H1 (cell line): ENCODE data around the gene NUDC. TPM values are rescaled to one million over a fixed set of nuclear protein-coding genes. Genes with fewer than 3 reads are reported as not detected.

Experiments
- CTCF ChIA-PET: fragments of 300-600 bp; sonication (Branson Sonifier 250); formaldehyde crosslinking; loops from one replicate; lab custom pipeline; 2021; ENCODE audit not compliant: partially characterized antibody; lab: Charles Lee
- POLR2A ChIA-PET: fragments of 300-600 bp; sonication (Branson Sonifier 250); formaldehyde crosslinking; loops from one replicate; lab custom pipeline; 2021; ENCODE audit warnings: inconsistent platforms; ENCODE audit not compliant: partially characterized antibody; lab: Charles Lee
- DNase-seq, 2 experiments: peaks; one replicate each; pipeline versions ENCODE4 v3.0.0 to v3.0.0-alpha.2; 2010 to 2022; ENCODE audit warnings: low spot score in 2 of 2, low read depth in 1 of 2, mixed read lengths in 1 of 2
- FAIRE-seq: peaks from 2 replicates; lab custom pipeline; 2011; peaks lifted over from hg19 to GRCh38; lab: Jason Lieb, UNC
- H2AFZ ChIP-seq: 2 replicates; pipeline ENCODE4 v1.8.1; 2012; ENCODE audit warnings: low read length, inconsistent platforms
- H2AK5ac ChIP-seq: 2 replicates; pipeline ENCODE4 v1.6.1; 2013; ENCODE audit warnings: low read depth, low read length
- H2BK120ac ChIP-seq: replicated peaks from 2 replicates; pipeline ENCODE3; 2013; ENCODE audit warnings: low read depth, low read length, inconsistent platforms
- H2BK12ac ChIP-seq: 2 replicates; pipeline ENCODE4 v1.6.1; 2013; ENCODE audit warnings: low read depth, low read length
- H2BK15ac ChIP-seq: 2 replicates; pipeline ENCODE4 v1.6.1; 2013; ENCODE audit warnings: low read length
- H2BK20ac ChIP-seq: 2 replicates; pipeline ENCODE4 v1.6.1; 2013; ENCODE audit warnings: low read length
- H2BK5ac ChIP-seq: 2 replicates; pipeline ENCODE4 v1.6.1; 2013; ENCODE audit warnings: low read depth, low read length
- H3K14ac ChIP-seq: 2 replicates; pipeline ENCODE4 v1.6.1; 2013; ENCODE audit warnings: inconsistent platforms; ENCODE audit not compliant: insufficient read length
- H3K18ac ChIP-seq: 2 replicates; pipeline ENCODE4 v1.6.1; 2013; ENCODE audit warnings: low read length; ENCODE audit errors: extremely low read depth
- H3K23ac ChIP-seq: 2 replicates; pipeline ENCODE4 v1.6.1; 2013; ENCODE audit warnings: inconsistent platforms; ENCODE audit not compliant: insufficient read length
- H3K23me2 ChIP-seq: 2 replicates; pipeline ENCODE4 v1.6.1; 2013; ENCODE audit warnings: low read depth, low read length
- H3K27ac ChIP-seq: 2 replicates; pipeline ENCODE4 v1.6.1; 2011; ENCODE audit warnings: low read depth, low read length, inconsistent platforms
- H3K27me3 ChIP-seq, 4 experiments: replicated peaks in 1 of 4; 1 replicate in 1 of 4; 2 replicates in 3 of 4; pipeline versions ENCODE4 v1.6.1 to v1.8.1; 2011 to 2013; ENCODE audit warnings: low read length in 3 of 4, mild to moderate bottlenecking in 3 of 4, inconsistent platforms in 2 of 4, mixed read lengths in 2 of 4, moderate library complexity in 1 of 4; ENCODE audit not compliant: control insufficient read depth in 3 of 4, insufficient read depth in 3 of 4; ENCODE audit errors: extremely low read depth in 1 of 4
- H3K36me3 ChIP-seq, 4 experiments: 2 replicates each; pipeline versions ENCODE4 v1.6.1 to v1.8.1; 2011 to 2013; ENCODE audit warnings: mild to moderate bottlenecking in 4 of 4, low read length in 3 of 4, moderate library complexity in 2 of 4, control low read depth in 1 of 4, inconsistent platforms in 1 of 4; ENCODE audit not compliant: insufficient read depth in 4 of 4, control insufficient read depth in 2 of 4
- H3K4ac ChIP-seq: replicated peaks from 2 replicates; pipeline ENCODE3; 2013; ENCODE audit warnings: low read length, low read depth, mixed read lengths, inconsistent platforms; ENCODE audit not compliant: insufficient read length
- H3K4me1 ChIP-seq, 4 experiments: replicated peaks in 1 of 4; 1 replicate in 1 of 4; 2 replicates in 3 of 4; pipeline versions ENCODE4 v1.6.1 to v1.8.1; 2011 to 2013; ENCODE audit warnings: low read length in 3 of 4, inconsistent platforms in 2 of 4, mixed read lengths in 1 of 4; ENCODE audit not compliant: insufficient read depth in 4 of 4, control insufficient read depth in 3 of 4
- H3K4me2 ChIP-seq, 2 experiments: 2 replicates each; pipeline versions ENCODE4 v1.6.1 to v1.8.1; 2011 to 2013; ENCODE audit warnings: low read depth in 2 of 2, low read length in 2 of 2, control low read depth in 1 of 2, inconsistent platforms in 1 of 2, mild to moderate bottlenecking in 1 of 2; ENCODE audit not compliant: insufficient read depth in 1 of 2
- H3K4me3 ChIP-seq, 4 experiments: fragments of 200-600, 300-600 bp in 1 of 4; sonication (generic), shearing (Covaris generic), sonication (Bioruptor Twin) in 1 of 4; 2 replicates each; pipeline versions ENCODE4 v1.5.1 to v1.8.1; 2011 to 2016; ENCODE audit warnings: low read length in 4 of 4, low read depth in 3 of 4, control low read depth in 2 of 4, inconsistent platforms in 2 of 4, mild to moderate bottlenecking in 2 of 4, mixed read lengths in 1 of 4, moderate library complexity in 1 of 4; ENCODE audit not compliant: insufficient read depth in 2 of 4; ENCODE audit errors: extremely low read depth in 1 of 4
- H3K56ac ChIP-seq: replicated peaks from 2 replicates; pipeline ENCODE3; 2013; ENCODE audit warnings: low read depth, mild to moderate bottlenecking, mixed read lengths, low read length, inconsistent platforms; ENCODE audit not compliant: insufficient read length
- H3K79me1 ChIP-seq: 2 replicates; pipeline ENCODE4 v1.6.1; 2013; ENCODE audit warnings: low read depth, low read length, control low read depth
- H3K79me2 ChIP-seq, 2 experiments: 2 replicates each; pipeline versions ENCODE4 v1.6.1 to v1.8.1; 2012 to 2013; ENCODE audit warnings: low read length in 2 of 2, mild to moderate bottlenecking in 2 of 2, inconsistent platforms in 1 of 2; ENCODE audit not compliant: insufficient read depth in 2 of 2, control insufficient read depth in 1 of 2
- H3K9ac ChIP-seq, 4 experiments: replicated peaks in 1 of 4; 1 replicate in 1 of 4; 2 replicates in 3 of 4; pipeline versions ENCODE4 v1.6.1 to v1.8.1; 2011 to 2013; ENCODE audit warnings: low read depth in 3 of 4, low read length in 3 of 4, control low read depth in 2 of 4, mild to moderate bottlenecking in 2 of 4, moderate library complexity in 2 of 4, inconsistent platforms in 1 of 4; ENCODE audit errors: extremely low read depth in 1 of 4
- H3K9me3 ChIP-seq, 2 experiments: 2 replicates each; pipeline versions ENCODE4 v1.6.1 to v1.8.1; 2012 to 2013; ENCODE audit warnings: mild to moderate bottlenecking in 2 of 2, moderate library complexity in 2 of 2, control low read depth in 1 of 2, inconsistent platforms in 1 of 2, low read depth in 1 of 2, low read length in 1 of 2, mixed read lengths in 1 of 2; ENCODE audit not compliant: insufficient read depth in 2 of 2
- H4K20me1 ChIP-seq, 2 experiments: replicated peaks in 1 of 2; 2 replicates each; pipeline versions ENCODE3 to v1.8.1; 2011 to 2013; ENCODE audit warnings: inconsistent platforms in 2 of 2, low read length in 2 of 2, mild to moderate bottlenecking in 1 of 2; ENCODE audit not compliant: insufficient read depth in 2 of 2, control insufficient read depth in 1 of 2
- H4K5ac ChIP-seq: 2 replicates; pipeline ENCODE4 v1.6.1; 2013; ENCODE audit warnings: low read length, low read depth, mixed read lengths, inconsistent platforms; ENCODE audit not compliant: insufficient read length
- H4K8ac ChIP-seq: 2 replicates; pipeline ENCODE4 v1.8.0; 2013; ENCODE audit warnings: mild to moderate bottlenecking, moderate library complexity, low read length, inconsistent platforms; ENCODE audit not compliant: insufficient read depth; ENCODE audit errors: extremely low read depth
- H4K91ac ChIP-seq: replicated peaks from 2 replicates; pipeline ENCODE3; 2013; ENCODE audit warnings: low read length, mixed read lengths, inconsistent platforms; ENCODE audit not compliant: insufficient read length
- ATF3 ChIP-seq: IDR thresholded peaks from 2 replicates; pipeline ENCODE4 v1.6.1; 2011; ENCODE audit warnings: low read depth, mild to moderate bottlenecking, low read length; ENCODE audit not compliant: insufficient read depth
- CBX8 ChIP-seq: fragments of 300-800, 300-1000 bp; sonication (generic); IDR thresholded peaks from 2 replicates; pipeline ENCODE4 v1.7.1; 2016; ENCODE audit warnings: low read depth, low read length, borderline replicate concordance
- CHD1 ChIP-seq: IDR thresholded peaks from 2 replicates; pipeline ENCODE4 v1.6.1; 2012; ENCODE audit warnings: low read depth, low read length, improper control_type of control experiment
- EP300 ChIP-seq, 2 experiments: IDR thresholded peaks; 1 replicate in 1 of 2; 2 replicates in 1 of 2; pipeline ENCODE4 v1.6.1; 2011 to 2012; ENCODE audit warnings: low read depth in 2 of 2, low read length in 2 of 2, mild to moderate bottlenecking in 2 of 2, borderline replicate concordance in 1 of 2, inconsistent platforms in 1 of 2, moderate library complexity in 1 of 2
- GABPA ChIP-seq: IDR thresholded peaks from 2 replicates; pipeline ENCODE4 v1.6.1; 2011; ENCODE audit warnings: mild to moderate bottlenecking, low read length, moderate library complexity, borderline replicate concordance; ENCODE audit not compliant: insufficient read depth
- SIX5 ChIP-seq: IDR thresholded peaks from 2 replicates; pipeline ENCODE4 v1.6.1; 2011; ENCODE audit warnings: mild to moderate bottlenecking, low read depth, low read length
- TCF12 ChIP-seq: IDR thresholded peaks from 2 replicates; pipeline ENCODE4 v1.6.1; 2011; ENCODE audit warnings: low read depth, mild to moderate bottlenecking, low read length
- ZNF274 ChIP-seq: IDR thresholded peaks from 2 replicates; pipeline ENCODE4 v1.7.0; 2012; ENCODE audit warnings: low read length, borderline replicate concordance; ENCODE audit errors: extremely low read depth
- WGBS, 2 experiments: shearing (Covaris generic) in 1 of 2; methylation state at CpG; one replicate each; pipeline versions ENCODE4 v1.1.6 to v1.1.7; 2013 to 2015; ENCODE audit warnings: low lambda C conversion rate in 2 of 2, mixed read lengths in 2 of 2, inconsistent platforms in 1 of 2, low coverage in 1 of 2, missing lambda C conversion rate in 1 of 2; ENCODE audit not compliant: insufficient replicate concordance in 2 of 2, insufficient coverage in 1 of 2, insufficient read length in 1 of 2; ENCODE audit errors: extremely low coverage in 1 of 2, missing lambda C conversion rate in 1 of 2; 5-methylcytosine and 5-hydroxymethylcytosine counted together
- polyA plus RNA-seq, 7 experiments: library from polyadenylated mRNA; depleted of rRNA in 3 of 7; stranded (reverse) in 5 of 7; unstranded in 2 of 7; fragments of >200 nt in 5 of 7; fragments of 200-250 nt in 2 of 7; gene quantifications; 1 replicate in 5 of 7; 2 replicates in 1 of 7; 4 replicates in 1 of 7; pipeline versions ENCODE4 v1.2.1 to v1.2.3, GENCODE V29; 2011 to 2013; ENCODE audit warnings: missing spikeins in 2 of 7, mixed read lengths in 2 of 7
- total RNA-seq: library from RNA; stranded (reverse); fragmentation: NEBNext Ultra II Directional; extraction: Animal tissue kit (Norgen Biotek cat#: 25700); gene quantifications from 2 replicates; pipeline ENCODE4 v1.2.1, GENCODE V29; 2021

NUDC gene
- total and polyA plus RNA-seq, 2 of the 8 experiments (the other 6 are each of a cell fraction or from before 2014, with no cell fraction given), result 43.2 to 131 TPM

- Histone ChIP-seq H3K4ac (no peak overlapping the region), H2BK20ac (no peak overlapping the region), H3K23ac (no peak overlapping the region), H2AFZ (no peak overlapping the region), H4K8ac (no peak overlapping the region), H3K36me3 (no peaks in the 10 kb centered on the region), H3K79me1 (no peaks in the 10 kb centered on the region), H3K4me1 (no peaks in the 10 kb centered on the region), H4K91ac (no peak overlapping the region), H2BK15ac (no peak overlapping the region), H3K14ac (no peak overlapping the region), H3K18ac (no peak overlapping the region), H4K5ac (no peak overlapping the region), H3K9ac (no peak overlapping the region), H2BK5ac (no peak overlapping the region), H2BK12ac (no peak overlapping the region), H3K23me2 (no peaks in the 10 kb centered on the region), H3K4me3 (no peak overlapping the region), H2AK5ac (no peak overlapping the region), H2BK120ac (no peak overlapping the region), H4K20me1 (peaks cover 0 to 2% of the 10 kb centered on the region in 2 experiments), H3K79me2 (no peaks in the 10 kb centered on the region), H3K27ac (no peak overlapping the region), H3K4me2 (no peak overlapping the region), H3K27me3 (peaks cover 0 to 2% (median 0%) of the 10 kb centered on the region in 4 experiments; a peak in 2 of 7 replicates), H3K9me3 (no peaks in the 10 kb centered on the region), H3K56ac (no peak overlapping the region)
- TF ChIP-seq CBX8 (no peak), TCF12 (no peak), CHD1 (no peak), SIX5 (no peak), GABPA (no peak), EP300 (IDR thresholded peaks at IDR 0.05; ENCODE audit: borderline replicate concordance in 1 of 2, low read depth in 2 of 2, low read length in 2 of 2) (no peak), ZNF274 (no peak), ATF3 (no peak)
- ChIA-PET CTCF (interaction anchor here (0.6 kb wide), 1 partner anchor 8 kb away, joined by 3 read pairs; no protein-coding TSS in a partner anchor), POLR2A (interaction anchor here (2.5 kb wide), 1 partner anchor 11 kb away, joined by 12 read pairs; the partner anchor contains the start of gene NUDC)
- no peak for FAIRE-seq
- WGBS, 2 experiments, result 94% methylated on average over 3 of the region's 3 CpGs; no CpG with 5 or more reads in 1 of the 2 experiments
- no peak for DNase-seq
Observed at GRCh38 chr1:26909951-26910342, 11.6 kb upstream of the NUDC start.
